ENCODE measurements around the gene PRPH2.

PRPH2 gene

GRCh38 chr6:42722497-42722896 lies at the start of gene PRPH2:
Gene PRPH2, minus strand, starts transcription at chr6:42722597. Its CDS starts 263 bp downstream, at chr6:42722334.
- no peak for DNase-seq

- peak in 3 of 6 experiments; percentile 22 to 63 (median 30) for DNase-seq
Measured at GRCh38 chr6:42771741-42772100, 49.3 kb upstream of the PRPH2 start.

GRCh38 chr6:42769836-42770235 lies 47.4 kb upstream of the PRPH2 start:
- DNase-seq: no peak

GRCh38 chr6:42769051-42769450 lies 46.7 kb upstream of the PRPH2 start:
- DNase-seq: no peak

GRCh38 chr6:42766163-42766670 lies 43.8 kb upstream of the PRPH2 start:
- no peak for DNase-seq

- DNase-seq: no peak
Measured at GRCh38 chr6:42764911-42765648, 42.7 kb upstream of the PRPH2 start.

GRCh38 chr6:42762950-42763349 lies 40.6 kb upstream of the PRPH2 start:
- DNase-seq: no peak

- no peak for DNase-seq
Measured at GRCh38 chr6:42762426-42762859, 40.0 kb upstream of the PRPH2 start.

GRCh38 chr6:42761287-42762067 lies 39.1 kb upstream of the PRPH2 start:
- no peak for DNase-seq

GRCh38 chr6:42758756-42759430 lies 36.5 kb upstream of the PRPH2 start:
- no peak for DNase-seq

GRCh38 chr6:42756722-42757121 lies 34.3 kb upstream of the PRPH2 start:
- no peak for DNase-seq

- DNase-seq: no peak
Measured at GRCh38 chr6:42754759-42755158, 32.4 kb upstream of the PRPH2 start.

GRCh38 chr6:42751055-42751454 lies 28.7 kb upstream of the PRPH2 start:
- no peak for DNase-seq

- DNase-seq: no peak
Measured at GRCh38 chr6:42748203-42748898, 26.0 kb upstream of the PRPH2 start.

- peak; percentile 62 to 92 (median 83) for DNase-seq
Measured at GRCh38 chr6:42746463-42747391, 24.3 kb upstream of the PRPH2 start.

- peak; percentile 86 to 98 (median 96) for DNase-seq
Measured at GRCh38 chr6:42745640-42746462, 23.5 kb upstream of the PRPH2 start, which contains the start of gene TBCC. Gene TBCC, minus strand, starts transcription at chr6:42746103. Its CDS starts 30 bp downstream, at chr6:42746073.

- DNase-seq: peak in 2 of 6 experiments; percentile 26 to 36
Measured at GRCh38 chr6:42745083-42745639, 22.8 kb upstream of the PRPH2 start.

- DNase-seq: no peak
Measured at GRCh38 chr6:42744351-42744893, 22.0 kb upstream of the PRPH2 start.

- DNase-seq: no peak
Measured at GRCh38 chr6:42742116-42742894, 19.9 kb upstream of the PRPH2 start.
